Endothelial cell of umbilical vein (primary cell): ENCODE measurements around the gene KRT8. TPM values are rescaled to one million over a fixed set of nuclear protein-coding genes. Genes with fewer than 3 reads are reported as not detected.

Source experiments
- BruUV-seq: library from RNA; stranded (reverse); fragments of 400-500 nt; replicated peaks from 2 replicates; lab custom pipeline; 2021; lab: Mats Ljungman, UMichigan
- CTCF ChIA-PET: fragments of 300-600, 350-600 bp; sonication (Branson Sonifier 250); formaldehyde crosslinking; loops from one replicate; lab custom pipeline; 2021; ENCODE audit warnings: antibody characterized with exemption, inconsistent platforms; lab: Charles Lee
- POLR2A ChIA-PET: fragments of 300-600, 350-600 bp; sonication (Branson Sonifier 250); formaldehyde crosslinking; loops from one replicate; lab custom pipeline; 2021; ENCODE audit warnings: antibody characterized with exemption, inconsistent platforms; lab: Charles Lee
- DNase-seq: peaks from one replicate; pipeline ENCODE4 v3.0.0-alpha.2; 2011; ENCODE audit warnings: low read depth, low spot score
- FAIRE-seq: peaks from 2 replicates; lab custom pipeline; 2011; peaks lifted over from hg19 to GRCh38; lab: Jason Lieb, UNC
- H2AFZ ChIP-seq: 2 replicates; pipeline ENCODE4 v1.6.0; 2012; ENCODE audit warnings: low read depth, low read length, control low read depth, inconsistent platforms
- H3K27ac ChIP-seq: 2 replicates; pipeline ENCODE4 v1.5.1; 2011; ENCODE audit warnings: low read depth, mild to moderate bottlenecking, control low read depth, low read length, moderate library complexity; ENCODE audit not compliant: insufficient read depth
- H3K27me3 ChIP-seq, 2 experiments: 2 replicates each; pipeline versions ENCODE4 v1.6.0 to v1.6.1; 2011; ENCODE audit warnings: low read length in 2 of 2, mixed read lengths in 1 of 2; ENCODE audit not compliant: control insufficient read depth in 2 of 2, insufficient read depth in 2 of 2
- H3K36me3 ChIP-seq, 2 experiments: 2 replicates in 1 of 2; 3 replicates in 1 of 2; pipeline ENCODE4 v1.5.1; 2011; ENCODE audit warnings: low read length in 2 of 2, mild to moderate bottlenecking in 1 of 2, moderate library complexity in 1 of 2; ENCODE audit not compliant: control insufficient read depth in 2 of 2, insufficient read depth in 2 of 2; ENCODE audit errors: extremely low read depth in 1 of 2
- H3K4me1 ChIP-seq: 3 replicates; pipeline ENCODE4 v1.5.1; 2011; ENCODE audit warnings: mild to moderate bottlenecking, low read length; ENCODE audit not compliant: control insufficient read depth, insufficient read depth; ENCODE audit errors: extremely low read depth
- H3K4me2 ChIP-seq: 2 replicates; pipeline ENCODE4 v1.6.1; 2011; ENCODE audit warnings: low read length, control low read depth, mixed read lengths; ENCODE audit not compliant: insufficient read depth
- H3K4me3 ChIP-seq, 3 experiments: fragments of 200-600 bp in 1 of 3; sonication (generic), shearing (Covaris generic) in 1 of 3; replicated peaks in 1 of 3; 2 replicates each; pipeline ENCODE4 v1.5.1; 2011 to 2016; ENCODE audit warnings: control low read depth in 3 of 3, low read length in 3 of 3, mild to moderate bottlenecking in 2 of 3, inconsistent platforms in 1 of 3, low read depth in 1 of 3, moderate library complexity in 1 of 3; ENCODE audit not compliant: insufficient read depth in 1 of 3
- H3K79me2 ChIP-seq: 2 replicates; pipeline ENCODE4 v1.6.0; 2012; ENCODE audit warnings: low read length, inconsistent platforms; ENCODE audit not compliant: control insufficient read depth, insufficient read depth
- H3K9ac ChIP-seq: replicated peaks from 2 replicates; pipeline ENCODE3; 2011; ENCODE audit warnings: low read length, control low read depth; ENCODE audit not compliant: insufficient read depth; ENCODE audit errors: extremely low read depth
- H3K9me1 ChIP-seq: replicated peaks from 3 replicates; pipeline ENCODE4 v1.6.0; 2011; ENCODE audit warnings: mild to moderate bottlenecking, low read length; ENCODE audit not compliant: control insufficient read depth, insufficient read depth; ENCODE audit errors: extremely low read depth
- H3K9me3 ChIP-seq: replicated peaks from 2 replicates; pipeline ENCODE4 v1.5.1; 2012; ENCODE audit warnings: low read length, inconsistent platforms; ENCODE audit not compliant: control insufficient read depth, insufficient read depth
- H4K20me1 ChIP-seq: replicated peaks from 2 replicates; pipeline ENCODE3; 2011; ENCODE audit warnings: mild to moderate bottlenecking, low read length; ENCODE audit not compliant: control insufficient read depth, insufficient read depth; ENCODE audit errors: extremely low read depth
- CTCF ChIP-seq, 2 donors: IDR thresholded peaks; 1 replicate in 1 of 2; 2 replicates in 1 of 2; pipeline ENCODE4 v1.5.1; 2011; ENCODE audit warnings: low read length in 2 of 2, mild to moderate bottlenecking in 2 of 2, moderate library complexity in 2 of 2, control low read depth in 1 of 2, inconsistent platforms in 1 of 2, low read depth in 1 of 2; ENCODE audit not compliant: insufficient read depth in 1 of 2; ENCODE audit errors: extremely low read depth in 1 of 2
- EZH2 ChIP-seq: IDR thresholded peaks from 2 replicates; pipeline ENCODE4 v1.6.1; 2012; ENCODE audit warnings: borderline replicate concordance, low read depth, mild to moderate bottlenecking, moderate library complexity, low read length, inconsistent platforms; ENCODE audit not compliant: severe bottlenecking
- FOS ChIP-seq: IDR thresholded peaks from 2 replicates; pipeline ENCODE4 v1.6.1; 2011; ENCODE audit warnings: mild to moderate bottlenecking, low read length, moderate library complexity, borderline replicate concordance; ENCODE audit not compliant: insufficient read depth
- GATA2 ChIP-seq: IDR thresholded peaks from 2 replicates; pipeline ENCODE4 v1.7.0; 2011; ENCODE audit warnings: low read depth, mild to moderate bottlenecking, moderate library complexity, mixed read lengths, low read length; ENCODE audit not compliant: insufficient read length, insufficient read depth
- MAX ChIP-seq: IDR thresholded peaks from 2 replicates; pipeline ENCODE4 v1.6.1; 2011; ENCODE audit not compliant: insufficient read depth, insufficient read length
- MYC ChIP-seq: IDR thresholded peaks from one replicate; pipeline ENCODE4 v1.6.1; 2011; ENCODE audit warnings: mild to moderate bottlenecking, low read depth, low read length
- dilution Hi-C: fragments of 300-500 bp; cut with MboI; formaldehyde crosslinking; loops from one replicate; pipeline ENCODE4 v1.15.0; 2019; ENCODE audit warnings: low sequenced_read_pairs; ENCODE audit not compliant: extremely low pct_ligation_motif_present
- intact Hi-C: fragments of 100-400 bp; cut with micrococcal nuclease; formaldehyde crosslinking; loops from one replicate; pipeline ENCODE4 v1.10.0; 2022
- polyA plus RNA-seq, 4 experiments: library from polyadenylated mRNA; depleted of rRNA in 3 of 4; stranded (reverse) in 3 of 4; unstranded in 1 of 4; fragments of >200 nt; gene quantifications; 2 replicates each; pipeline versions ENCODE4 v1.2.1 to v1.2.3, GENCODE V29; 2011 to 2012; ENCODE audit warnings: missing spikeins in 1 of 4
- total RNA-seq: library from RNA; stranded (reverse); gene quantifications from 2 replicates; pipeline ENCODE4 v1.2.3, GENCODE V29; 2021

KRT8 gene
- total and polyA plus RNA-seq, 2 donors (not counting 3 experiments of a cell fraction or from before 2014, with no cell fraction given) = 23.5 to 31.7 TPM

GRCh38 chr12:52878507-52879393 is 26.1 kb downstream of the KRT8 start:
- H3K9ac ChIP-seq = no peak overlapping the region
- no peak overlapping the region for H3K4me2 ChIP-seq
- H3K27ac ChIP-seq = no peak overlapping the region
- no peaks in the 10 kb centered on the region for H4K20me1 ChIP-seq
- ChIA-PET CTCF (interaction anchor here (0.6 to 12.2 kb wide), 47 partner anchors 9 to 853 kb away, joined by 3 to 921 read pairs (median 5); partner anchors contain the start of genes EIF4B, KRT73 and KRT85), POLR2A (no interaction called here)
- no peaks in the 10 kb centered on the region for H3K36me3 ChIP-seq
- peaks cover 8% of the 10 kb centered on the region for H3K4me1 ChIP-seq
- H3K4me3 ChIP-seq = no peak overlapping the region
- BruUV-seq = no TSS peak
- no peaks in the 10 kb centered on the region for H3K27me3 ChIP-seq
- peak; percentile 4 for FAIRE-seq
- DNase-seq = no peak
- dilution Hi-C loops (loop anchor here (25.0 kb wide), 1 partner anchor 109 kb away; no protein-coding TSS in a partner anchor), intact Hi-C loops (loop anchor here (1.0 to 10.0 kb wide), 2 partner anchors 295 to 664 kb away; no protein-coding TSS in a partner anchor)
- H2AFZ ChIP-seq = peak overlapping the region; percentile 86
- H3K9me1 ChIP-seq = no peaks in the 10 kb centered on the region
- TF ChIP-seq CTCF (IDR thresholded peaks at IDR 0.05; ENCODE audit: extremely low read depth in 1 of 2, insufficient read depth in 1 of 2, low read depth in 1 of 2, low read length in 2 of 2) (no peak), GATA2 (no peak), EZH2 (no peak), MAX (no peak), MYC (no peak), FOS (no peak)
- no peaks in the 10 kb centered on the region for H3K9me3 ChIP-seq
- H3K79me2 ChIP-seq = no peaks in the 10 kb centered on the region
